Heart left ventricle (tissue), 16 donors: ENCODE measurements around the gene LIN37. TPM values are rescaled to one million over a fixed set of nuclear protein-coding genes. Genes with fewer than 3 reads are reported as not detected.

Source experiments
- ATAC-seq, 4 donors: fragments of 200-7000 bp; cut with Tn5 transposase; one replicate each; pipeline ENCODE4 v1.9.1; 2020 to 2022; ENCODE audit warnings: moderate library complexity in 4 of 4, mild to moderate bottlenecking in 3 of 4, moderate number of reproducible peaks in 1 of 4
- DNase-seq, 5 donors: peaks; one replicate each; pipeline ENCODE4 v3.0.0-alpha.2; 2020
- H3K27ac ChIP-seq, 12 donors: fragments of 200-600 bp; sonication (generic) in 4 of 12; one replicate each; pipeline versions ENCODE4 v1.5.0 to v1.8.0; 2016 to 2022; ENCODE audit warnings: mild to moderate bottlenecking in 2 of 12
- H3K27me3 ChIP-seq, 9 donors: fragments of 200-600 bp; sonication (generic) in 2 of 9; one replicate each; pipeline versions ENCODE4 v1.5.1 to v1.8.0; 2016 to 2022; ENCODE audit warnings: mild to moderate bottlenecking in 3 of 9
- H3K36me3 ChIP-seq, 9 donors: fragments of 200-600 bp; sonication (generic) in 2 of 9; one replicate each; pipeline versions ENCODE4 v1.5.0 to v1.8.0; 2018 to 2022; ENCODE audit warnings: mild to moderate bottlenecking in 2 of 9
- H3K4me1 ChIP-seq, 12 donors: fragments of 200-600 bp; sonication (generic) in 4 of 12; one replicate each; pipeline versions ENCODE4 v1.5.0 to v1.8.0; 2016 to 2022; ENCODE audit warnings: mild to moderate bottlenecking in 3 of 12
- H3K4me3 ChIP-seq, 12 donors: fragments of 200-600 bp; sonication (generic) in 4 of 12; one replicate each; pipeline versions ENCODE4 v1.5.0 to v1.8.0; 2017 to 2022; ENCODE audit warnings: mild to moderate bottlenecking in 9 of 12, moderate library complexity in 4 of 12
- H3K9me3 ChIP-seq, 12 donors: fragments of 200-600 bp; sonication (generic) in 4 of 12; one replicate each; pipeline versions ENCODE4 v1.5.0 to v1.8.0; 2016 to 2022; ENCODE audit warnings: mild to moderate bottlenecking in 1 of 12
- CTCF ChIP-seq, 12 donors: fragments of 200-600 bp; sonication (generic) in 4 of 12; IDR thresholded peaks; one replicate each; pipeline versions ENCODE4 v1.5.0 to v1.8.0; 2018 to 2022; ENCODE audit warnings: antibody characterized with exemption in 12 of 12, mild to moderate bottlenecking in 5 of 12
- POLR2A ChIP-seq, 2 donors: fragments of 450-650 bp; IDR thresholded peaks; one replicate each; pipeline ENCODE4 v1.6.1; 2017; ENCODE audit warnings: antibody characterized with exemption in 2 of 2, mild to moderate bottlenecking in 2 of 2, moderate library complexity in 2 of 2
- WGBS, 4 donors: extraction: QIAGEN DNeasy Blood & Tissue Kit in 2 of 4; methylation state at CpG; one replicate each; pipeline versions ENCODE4 v1.1.5 to v1.1.7; 2013 to 2018; 5-methylcytosine and 5-hydroxymethylcytosine counted together
- intact Hi-C, 10 donors: fragments of 100-400 bp; cut with DNase I; formaldehyde crosslinking; loops; one replicate each; pipeline versions ENCODE4 v1.11.1 to v1.14.2; 2022
- polyA plus RNA-seq, 2 donors: library from polyadenylated mRNA; stranded (reverse); fragments of 200-250 nt; gene quantifications; one replicate each; pipeline ENCODE4 v1.2.3, GENCODE V29; 2013
- total RNA-seq, 9 donors: library from RNA; depleted of rRNA in 2 of 9; stranded (reverse); fragments of >200 nt in 2 of 9; fragmentation: NEBNext Ultra II Directional in 3 of 9; extraction: Animal tissue kit (Norgen Biotek cat#: 25700) in 3 of 9; gene quantifications; one replicate each; pipeline versions ENCODE4 v1.1.0 to v1.2.4, GENCODE V29; 2016 to 2023
- donor health status: ischemic (EF 13 %, LVEDD 7.1; RV severe dilation, severe dysfunction).
- donor health status: healthy with polysubstance abuse.
- donor health status: DM: no; HTN: yes; CAD: no.
- donor health status: DM: no; HTN: no; CAD: no.
- donor health status: ischemic (EF 25% LVEDD 6.9; RV normal size, moderate dysfunction).
- donor health status: ischemic (EF 25% LVEDD 5.7; RV mildly dilated, moderate dysfunction).
- donor health status: healthy.
- donor health status: DM: yes; HTN: yes; CAD: no.
- donor health status: ischemic (EF 35%, LVEDD 5.7; RV mildly dilated, moderate dysfunction).
- donor health status: nonischemic (EF 11% LVEDD 7.7; RV severe dilation, severe dysfunction).
- donor health status: DM: yes; HTN: yes; CAD: no.
- donor health status: PGD.
- donor health status: ischemic (EF 29% LVEDD 5.4; RV normal size, mild dysfunction).
- donor health status: nonischemic (EF 23%, LVEDD 6.1; RV moderate dilation, normal function).

Gene LIN37
- total and polyA plus RNA-seq, 11 donors, result 3.7 to 23.0 (median 7.8) TPM

GRCh38 chr19:35714601-35715354 is 33.6 kb upstream of the LIN37 start:
- intact Hi-C loops, result loop anchor here in 4 of 10 donors (5.0 to 10.0 kb wide), 5 partner anchors 167 to 450 kb away; partner anchors contain the start of genes TMEM147 (in 4 of the 4), LRFN3 (in 2 of the 4), FFAR3 (in 1 of the 4) and USF2 (in 1 of the 4)
- Histone ChIP-seq H3K27me3 (no peaks in the 10 kb centered on the region), H3K4me1 (peaks cover 3 to 30% (median 21%) of the 10 kb centered on the region in 12 donors), H3K9me3 (no peaks in the 10 kb centered on the region), H3K36me3 (peaks cover 0 to 4% (median 0%) of the 10 kb centered on the region in 9 donors), H3K4me3 (peak overlapping the region in 1 of 12 donors; percentile 8), H3K27ac (no peak overlapping the region)
- ATAC-seq (no peak), DNase-seq (no peak)
- WGBS, 4 donors, result 80 to 86% (median 82%) methylated on average over 10 to 14 of the region's 14 CpGs
- TF ChIP-seq POLR2A (IDR thresholded peaks at IDR 0.05), result no peak
- no peak for TF ChIP-seq CTCF (IDR thresholded peaks at IDR 0.05)

GRCh38 chr19:35715355-35715809 is 33.0 kb upstream of the LIN37 start:
- peak overlapping the region in 4 of 12 donors; percentile 90 to 97 (median 96) for H3K27ac ChIP-seq
- intact Hi-C loops, result loop anchor here in 4 of 10 donors (5.0 to 10.0 kb wide), 5 partner anchors 168 to 451 kb away; partner anchors contain the start of genes TMEM147 (in 4 of the 4), LRFN3 (in 2 of the 4), FFAR3 (in 1 of the 4) and USF2 (in 1 of the 4)
- no peaks in the 10 kb centered on the region for H3K27me3 ChIP-seq
- peaks cover 0 to 10% (median 5%) of the 10 kb centered on the region in 9 donors for H3K36me3 ChIP-seq
- H3K4me1 ChIP-seq, result peaks cover 3 to 35% (median 22%) of the 10 kb centered on the region in 12 donors
- TF ChIP-seq POLR2A (IDR thresholded peaks at IDR 0.05), result no peak
- TF ChIP-seq CTCF (IDR thresholded peaks at IDR 0.05), result no peak
- no peaks in the 10 kb centered on the region for H3K9me3 ChIP-seq
- ATAC-seq (no peak), DNase-seq (no peak)
- WGBS, 4 donors, result 76 to 86% (median 83%) methylated on average over 5 to 7 of the region's 7 CpGs
- peak overlapping the region in 4 of 12 donors; percentile 84 to 100 (median 95) for H3K4me3 ChIP-seq

GRCh38 chr19:35715981-35716800 is 32.2 kb upstream of the LIN37 start:
- TF ChIP-seq POLR2A (IDR thresholded peaks at IDR 0.05) (peak in 1 of 2 donors; percentile 15), CTCF (IDR thresholded peaks at IDR 0.05) (no peak)
- 3 to 6% (median 4%) methylated on average over 47 to 52 of the region's 52 CpGs for WGBS, 4 donors
- H3K27me3 ChIP-seq, result no peaks in the 10 kb centered on the region
- H3K4me3 ChIP-seq, result peak overlapping the region; percentile 66 to 100 (median 88)
- DNase-seq, result peak; percentile 68 to 88 (median 76)
- intact Hi-C loops, result loop anchor here in 9 of 10 donors (1.0 to 10.0 kb wide), 15 partner anchors 13 to 451 kb away; partner anchors contain the start of genes TMEM147 (in 5 of the 9), LRFN3 (in 2 of the 9), PSENEN (in 2 of the 9) and U2AF1L4 (in 2 of the 9)
- H3K9me3 ChIP-seq, result no peaks in the 10 kb centered on the region
- ATAC-seq, result peak; percentile 44 to 63 (median 46)
- peaks cover 3 to 39% (median 22%) of the 10 kb centered on the region in 12 donors for H3K4me1 ChIP-seq
- H3K27ac ChIP-seq, result peak overlapping the region; percentile 31 to 98 (median 92)
- H3K36me3 ChIP-seq, result peaks cover 0 to 17% (median 5%) of the 10 kb centered on the region in 9 donors
